Kidney capillary endothelial cell (primary cell): ENCODE data around the gene PRPF19.
A peak's percentile ranks its signal among the peaks of the same experiment; 100 is the strongest.

Experiments
- DNase-seq: peaks from one replicate; pipeline ENCODE4 v3.0.0-alpha.2; 2018; ENCODE audit warnings: low spot score

Gene PRPF19

DNA sequence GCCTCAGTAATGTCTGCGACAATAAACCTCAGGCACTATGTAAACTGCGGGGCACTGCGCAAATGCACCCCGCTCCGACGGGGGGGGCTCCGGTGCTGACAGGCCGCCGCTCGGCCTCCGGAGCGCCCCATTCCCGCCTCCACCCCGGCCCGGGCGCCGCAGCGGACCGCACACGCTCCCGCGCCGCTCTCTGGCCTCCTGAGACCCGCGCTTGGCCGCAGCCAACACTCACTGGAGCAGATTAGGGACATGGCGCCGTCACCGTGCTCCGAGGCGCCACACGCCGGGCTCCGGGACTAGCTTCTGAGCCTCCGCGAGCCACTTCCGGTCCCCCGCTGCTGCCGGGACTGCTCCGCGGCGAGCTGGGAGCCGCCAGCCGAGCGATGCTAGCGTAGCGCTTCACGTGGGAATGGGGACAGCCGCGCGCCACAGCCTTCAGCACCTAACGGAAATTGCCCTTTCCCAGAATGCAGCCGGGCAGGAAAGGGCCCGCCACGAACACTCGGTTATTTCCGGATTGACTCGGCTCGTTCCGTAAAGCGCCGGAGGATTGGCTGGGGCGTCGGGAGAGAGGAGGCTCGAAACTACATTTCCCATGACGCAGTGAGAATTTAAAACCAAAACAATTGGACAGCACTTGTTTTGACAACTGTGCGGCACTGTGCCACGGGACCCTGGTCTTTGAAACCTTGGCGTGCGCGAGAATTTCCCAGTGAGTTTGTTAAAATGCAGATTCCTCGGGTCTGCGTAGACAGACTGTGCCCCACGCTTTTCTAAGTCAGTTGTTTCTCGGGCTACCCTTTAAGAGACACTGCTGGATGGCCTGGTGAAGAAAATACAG, at the start of gene PRPF19:
TSS of gene PRPF19 (minus strand) at position 454 of the 841 bp plus-strand sequence. CDS start at position 251, 203 bp downstream.
- peak; percentile 97 for DNase-seq

GRCh38 chr11:60955571-60955970, 49.2 kb upstream of the PRPF19 start:
- DNase-seq = no peak

DNA sequence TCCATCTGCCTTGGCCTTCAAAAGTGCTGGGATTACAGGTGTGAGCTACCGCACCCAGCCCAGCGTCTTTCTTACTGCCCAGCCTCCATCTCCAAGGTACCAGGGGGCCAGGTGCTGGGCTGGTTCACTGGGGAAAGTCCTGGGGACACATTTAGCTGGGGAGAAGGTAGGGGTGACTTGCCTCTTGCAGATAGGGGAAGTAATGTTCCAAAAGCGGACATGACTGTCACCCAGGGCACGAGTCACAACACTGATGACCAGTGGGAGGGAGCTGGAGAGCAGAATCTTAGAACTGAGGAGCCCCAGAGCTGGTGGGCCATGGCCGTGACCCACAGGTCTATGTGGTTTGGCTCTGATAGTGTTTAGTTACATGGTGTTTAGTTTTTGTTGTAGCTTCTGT, 48.0 kb upstream of the PRPF19 start:
- DNase-seq = no peak

GRCh38 chr11:60953781-60954180, 47.4 kb upstream of the PRPF19 start:
- peak; percentile 72 for DNase-seq

- DNase-seq = no peak
Measured at GRCh38 chr11:60952742-60953170, 46.4 kb upstream of the PRPF19 start.

DNA sequence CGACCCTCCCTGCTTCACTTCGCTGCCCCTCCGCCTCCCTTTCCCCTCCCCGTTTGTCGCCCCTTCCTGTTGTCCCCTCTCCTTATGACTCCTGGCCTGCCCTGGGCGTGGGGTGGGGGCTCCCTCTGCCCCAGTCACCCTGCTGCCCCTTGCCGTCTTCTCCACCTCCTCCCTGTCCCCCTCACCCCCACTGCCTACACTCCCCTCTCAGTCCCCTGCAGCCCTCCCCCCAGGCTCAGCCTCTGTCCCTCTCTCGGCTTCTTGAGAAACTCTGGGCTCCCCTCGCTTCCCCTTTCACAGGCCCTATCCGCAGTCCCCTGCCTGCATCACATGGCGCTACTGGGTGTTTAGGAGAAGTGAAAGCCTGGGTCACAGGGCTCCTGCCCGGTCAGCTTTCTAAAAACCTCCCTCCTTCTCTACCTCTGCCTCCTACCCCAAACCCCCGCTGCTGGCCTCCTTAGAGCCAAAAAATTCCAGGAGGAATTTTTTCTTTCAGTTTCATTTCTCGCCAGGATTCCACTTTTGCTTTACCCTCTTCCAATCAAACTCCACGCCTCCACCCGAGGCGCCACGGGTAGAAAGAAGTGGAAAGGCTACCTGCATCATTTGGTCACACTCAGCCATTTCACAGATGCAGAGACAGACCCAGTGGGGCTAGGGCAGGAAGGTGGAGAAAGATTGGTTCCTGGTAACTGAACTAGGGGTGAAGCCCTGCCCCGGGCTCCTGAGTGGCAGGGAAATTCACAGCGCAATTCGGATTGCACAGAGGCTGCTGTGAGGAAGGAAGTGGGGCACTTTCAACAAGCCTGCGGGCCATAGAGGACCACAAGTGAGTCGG, 45.7 kb upstream of the PRPF19 start, which contains the start of gene SLC15A3:
TSS of gene SLC15A3 (minus strand) at position 273 of the 838 bp plus-strand sequence. CDS start 625 bp downstream, outside the sequence.
- peak; percentile 12 for DNase-seq

- DNase-seq = no peak
Measured at GRCh38 chr11:60951606-60951903, 45.2 kb upstream of the PRPF19 start.

GRCh38 chr11:60950933-60951605, 44.7 kb upstream of the PRPF19 start:
- DNase-seq = no peak

DNA sequence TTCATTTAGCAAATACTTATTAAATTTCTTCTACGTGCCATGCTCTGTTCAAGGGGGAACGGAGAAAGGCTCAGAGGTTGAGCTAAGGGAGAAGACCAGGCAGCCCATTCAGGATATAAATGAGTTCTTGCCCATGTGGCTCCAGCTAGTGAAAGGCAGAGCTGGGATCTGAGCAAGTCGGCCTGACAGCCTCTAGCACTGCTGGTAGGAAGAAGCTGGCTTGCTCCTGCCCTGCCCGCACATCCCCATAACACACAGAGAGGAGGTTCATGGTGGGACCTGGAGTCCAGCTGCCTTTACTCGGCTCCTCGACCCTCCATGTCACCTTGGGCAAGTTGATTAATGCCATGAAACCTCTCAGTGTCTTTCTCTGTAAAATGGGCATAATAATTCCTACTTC, 43.6 kb upstream of the PRPF19 start:
- DNase-seq = no peak

DNA sequence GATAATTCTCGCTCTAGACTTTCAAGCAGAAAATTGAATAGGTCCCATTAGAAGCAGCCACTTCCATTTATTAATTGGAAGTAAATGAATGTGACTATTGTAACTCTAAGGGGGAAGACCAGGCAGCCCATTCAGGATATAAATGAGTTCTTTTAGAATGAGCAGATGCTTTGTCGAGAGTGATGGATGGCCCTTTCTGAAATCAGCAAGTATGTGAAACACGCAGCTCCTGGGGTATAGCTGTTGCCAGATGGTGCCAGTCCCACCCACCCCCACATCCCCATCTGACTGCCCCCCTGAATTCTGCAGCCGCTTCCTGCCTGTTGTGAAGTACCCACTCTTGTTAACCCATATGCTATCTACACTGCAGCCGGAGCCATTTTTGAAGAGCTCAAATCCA, 41.9 kb upstream of the PRPF19 start:
- DNase-seq = no peak

- no peak for DNase-seq
Measured at GRCh38 chr11:60947700-60948099, 41.3 kb upstream of the PRPF19 start.

DNA sequence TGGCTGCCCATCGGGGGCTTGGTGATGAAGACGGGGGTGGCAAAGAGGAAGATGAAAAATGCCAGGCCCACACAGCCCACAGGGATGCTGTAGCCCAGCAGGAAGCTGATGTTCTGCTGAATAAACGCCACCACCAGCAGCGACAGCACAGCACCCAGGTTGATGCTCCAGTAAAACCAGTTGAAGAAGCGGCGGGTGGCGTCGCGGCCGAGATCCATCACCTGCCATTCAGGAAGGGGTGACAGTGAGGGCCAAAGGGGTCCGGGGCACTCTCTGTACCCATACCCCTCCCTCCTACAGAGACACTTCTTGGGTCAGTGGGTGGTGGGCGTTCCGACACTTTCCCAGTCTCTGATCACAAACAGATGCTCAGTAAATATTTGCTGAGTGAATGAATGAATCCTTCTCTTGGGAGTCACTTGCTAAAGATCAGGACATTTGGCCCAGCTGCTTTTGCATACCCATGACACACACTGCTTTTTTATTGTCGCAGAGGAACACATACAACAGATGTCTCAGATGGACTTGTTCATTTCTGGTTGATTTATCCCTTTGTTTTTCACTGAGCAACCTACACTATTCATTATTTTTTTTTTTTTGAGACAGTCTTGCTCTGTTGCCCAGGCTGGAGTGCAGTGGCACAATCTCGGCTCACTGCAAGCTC, 40.3 kb upstream of the PRPF19 start:
- DNase-seq = no peak

- DNase-seq = no peak
Measured at GRCh38 chr11:60945295-60945667, 38.9 kb upstream of the PRPF19 start.

DNA sequence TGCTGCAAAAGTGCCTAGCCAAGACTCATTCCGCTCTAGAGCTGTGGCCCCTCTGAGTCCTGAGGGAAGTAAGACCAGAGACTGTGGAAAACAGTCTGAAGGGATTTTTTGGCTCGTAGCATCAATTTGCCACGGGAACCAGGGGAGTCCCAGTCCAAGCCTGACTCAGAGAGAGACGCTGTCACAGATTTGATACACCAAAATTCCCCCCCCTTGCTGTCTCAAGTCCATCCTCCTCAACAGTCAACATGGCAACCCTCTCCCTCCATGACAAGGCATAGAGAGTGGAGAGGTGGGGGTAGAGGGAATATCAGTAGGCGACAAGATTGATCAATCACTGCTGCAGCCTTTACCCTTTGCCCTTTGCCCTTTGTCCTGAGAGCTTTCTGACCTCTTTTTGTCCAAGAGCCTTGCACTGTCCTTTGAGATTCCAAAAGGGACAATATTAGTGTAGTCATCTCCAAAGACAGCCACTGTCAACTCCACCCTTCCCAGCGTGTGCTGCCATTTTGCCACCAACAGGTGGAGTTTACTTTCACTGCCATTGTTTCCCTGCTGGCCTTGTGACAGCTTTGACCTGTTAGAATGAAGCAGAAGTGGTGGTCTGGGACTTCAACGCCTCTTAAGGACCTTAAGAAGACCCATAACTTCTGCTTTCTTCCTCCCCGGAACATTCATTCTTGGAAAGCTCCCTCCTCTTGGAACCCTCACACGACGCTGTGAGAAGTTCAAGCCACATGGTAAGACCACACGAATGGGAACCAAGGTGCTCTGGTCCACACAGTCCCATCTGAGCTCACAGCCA, 38.3 kb upstream of the PRPF19 start:
- DNase-seq = no peak

- no peak for DNase-seq
Measured at GRCh38 chr11:60942970-60943565, 36.7 kb upstream of the PRPF19 start.

DNA sequence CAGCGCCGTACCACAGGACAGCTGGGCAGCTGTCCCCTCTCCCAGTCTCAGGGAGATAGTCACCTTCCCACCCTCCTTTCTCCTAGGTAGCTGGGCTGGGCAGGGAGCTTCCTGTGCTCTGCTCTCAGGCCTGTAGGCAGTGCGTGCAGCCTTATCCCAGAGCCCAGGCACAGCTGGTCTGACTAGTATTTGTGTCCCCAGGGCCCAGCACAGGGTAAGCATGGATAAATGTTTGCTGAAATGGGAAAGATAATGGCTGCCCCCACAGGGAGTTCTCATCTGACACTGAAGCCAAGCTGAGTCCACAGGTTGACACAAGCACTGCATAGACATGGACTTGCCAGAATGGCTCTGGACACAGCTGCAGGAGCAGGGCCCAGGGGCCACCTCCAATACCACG, 35.8 kb upstream of the PRPF19 start:
- DNase-seq = no peak

- no peak for DNase-seq
Measured at GRCh38 chr11:60941371-60942119, 35.2 kb upstream of the PRPF19 start.

DNA sequence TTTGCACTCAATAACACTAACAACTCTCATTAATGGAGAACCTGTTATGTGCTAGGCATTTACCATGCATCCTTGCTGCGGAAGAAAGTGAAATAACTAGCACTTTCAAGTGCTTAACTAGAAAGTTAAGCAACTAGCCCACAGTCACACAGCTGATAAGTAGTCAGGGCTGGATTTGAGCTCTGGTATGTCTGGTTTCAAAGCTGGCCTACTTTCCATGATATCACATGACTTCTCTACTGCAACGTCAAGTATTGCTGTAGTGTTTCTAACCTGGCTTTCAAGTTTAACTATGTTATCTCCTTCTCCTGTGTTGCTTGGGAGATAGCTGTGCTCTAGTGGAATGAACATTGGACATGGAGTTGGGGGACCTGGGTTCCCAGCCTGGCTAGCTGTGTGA, 33.5 kb upstream of the PRPF19 start:
- no peak for DNase-seq

DNA sequence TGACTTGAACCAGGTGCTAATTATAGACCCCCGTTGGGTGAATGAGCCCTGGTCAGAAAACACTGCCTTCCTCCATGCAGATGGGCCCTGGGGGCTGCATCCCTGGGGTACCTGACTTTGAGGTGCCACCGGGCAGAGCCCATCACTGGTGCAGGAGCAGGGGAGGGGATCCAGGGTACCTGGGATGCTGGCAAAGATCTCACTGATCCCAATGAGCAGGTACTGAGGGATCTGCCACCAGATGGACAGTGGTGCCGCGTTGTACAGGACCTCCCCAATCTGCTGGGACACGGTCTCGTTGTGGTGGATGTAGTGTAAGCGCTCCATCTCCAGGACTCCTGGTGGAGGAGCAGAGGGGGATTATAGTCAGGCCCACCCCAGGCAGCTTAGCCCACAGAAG, 32.9 kb upstream of the PRPF19 start:
- DNase-seq = no peak

DNA sequence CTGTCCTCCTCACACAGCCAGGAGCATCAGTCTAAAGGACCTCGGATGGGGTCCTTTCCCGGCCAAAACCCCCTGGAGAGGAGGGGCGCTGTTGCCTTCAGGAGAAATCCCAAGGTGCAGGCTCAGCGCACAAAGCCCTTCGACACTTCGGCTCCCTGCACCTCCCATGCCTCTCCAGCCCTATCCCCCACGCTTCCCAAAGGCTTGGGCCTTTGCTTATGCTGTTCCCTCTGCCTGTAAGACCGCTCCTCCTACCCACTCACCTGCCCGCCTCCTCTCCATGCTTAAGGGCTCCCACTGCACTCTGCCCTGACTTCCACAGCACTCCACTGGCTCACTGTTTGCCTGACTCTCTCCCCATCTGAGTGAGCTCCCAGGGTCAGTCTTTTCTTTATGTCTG, 32.1 kb upstream of the PRPF19 start:
- no peak for DNase-seq
